Measurements from ENCODE around the gene MOCS1.

The MOCS1 gene

GRCh38 chr6:39865011-39865888, 69.0 kb downstream of the MOCS1 start:
- peak; percentile 71 for DNase-seq

- no peak for DNase-seq
These were observed 72.6 kb downstream of the MOCS1 start for GRCh38 chr6:39861663-39862062.

- no peak for DNase-seq
These were observed 75.2 kb downstream of the MOCS1 start for GRCh38 chr6:39859025-39859424.

- no peak for DNase-seq
These were observed 78.8 kb downstream of the MOCS1 start for GRCh38 chr6:39855356-39855995.
